Subcutaneous adipose tissue (tissue), 4 donors: ENCODE results near the gene HTRA2. TPM values are rescaled to one million over a fixed set of nuclear protein-coding genes. Genes with fewer than 3 reads are reported as not detected.

Source experiments
- CTCF ChIP-seq: fragments of 450-650 bp; IDR thresholded peaks from one replicate; pipeline ENCODE4 v1.5.1; 2016; ENCODE audit warnings: low read depth, mild to moderate bottlenecking, control low read depth, antibody characterized with exemption, moderate library complexity
- total RNA-seq, 4 donors: library from RNA; depleted of rRNA; stranded (reverse); fragments of >200 nt; gene quantifications; one replicate each; pipeline ENCODE4 v1.1.0, GENCODE V29; 2016

Gene HTRA2
- total RNA-seq, 4 donors from 2014 or later = 15.2 to 43.8 (median 42.9) TPM

GRCh38 chr2:74566076-74566753 is 36.5 kb downstream of the HTRA2 start:
- no peak for TF ChIP-seq CTCF

DNA sequence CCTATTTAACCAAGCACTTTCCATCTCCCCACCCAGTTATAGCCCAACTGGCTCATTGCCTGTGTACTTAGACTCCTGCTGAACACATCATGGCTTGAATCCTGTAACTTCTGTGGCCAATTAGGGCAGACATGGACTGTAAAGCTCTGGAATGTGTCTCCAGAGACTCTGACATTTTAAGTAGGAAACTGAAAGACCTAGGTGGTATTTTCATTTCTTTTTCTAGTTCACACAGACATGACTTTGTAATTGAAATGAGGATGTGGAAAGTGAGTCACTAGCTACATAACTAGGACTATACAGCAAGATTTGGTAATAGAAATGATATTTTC is 37.0 kb downstream of the HTRA2 start:
- no peak for TF ChIP-seq CTCF

GRCh38 chr2:74567881-74568280 is 38.1 kb downstream of the HTRA2 start:
- no peak for TF ChIP-seq CTCF

GRCh38 chr2:74569686-74570085 is 40.0 kb downstream of the HTRA2 start:
- no peak for TF ChIP-seq CTCF

- no peak for TF ChIP-seq CTCF
Measured at GRCh38 chr2:74571058-74571457, 41.3 kb downstream of the HTRA2 start.

GRCh38 chr2:74572178-74572925 is 42.6 kb downstream of the HTRA2 start:
- no peak for TF ChIP-seq CTCF

- no peak for TF ChIP-seq CTCF
Measured at GRCh38 chr2:74573747-74574562, 44.2 kb downstream of the HTRA2 start.
